ENCODE data around the gene DOCK10. TPM values are rescaled to one million over a fixed set of nuclear protein-coding genes. Genes with fewer than 3 reads are reported as not detected.

The DOCK10 gene
- total RNA-seq, 6 experiments from 2014 or later = 61.1 to 78.8 (median 75.8) TPM

DNA sequence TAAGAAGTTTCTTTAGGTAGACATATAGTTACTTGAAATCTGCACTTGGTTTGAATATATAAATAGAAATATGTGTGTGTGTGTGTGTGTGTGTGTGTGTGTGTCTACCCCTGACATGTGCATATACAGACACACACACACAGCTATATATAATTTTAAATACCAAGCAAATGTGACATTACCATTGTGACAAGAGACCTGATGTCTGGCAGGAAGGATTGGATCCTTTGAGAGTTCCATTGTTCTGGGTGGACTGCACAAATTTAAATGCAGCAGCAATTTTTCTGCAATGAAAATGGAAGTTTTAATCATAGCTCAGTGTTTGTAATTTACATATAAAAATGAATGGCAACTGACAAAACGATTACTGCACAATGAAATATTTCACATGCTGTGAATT is 238.3 kb downstream of the DOCK10 start:
- H3K4me1 Mint-ChIP-seq (ENCODE audit: low read depth) = peaks cover 32% of the 10 kb centered on the region
- peaks cover 70% of the 10 kb centered on the region for H3K36me3 Mint-ChIP-seq (ENCODE audit: low read depth)
- H3K9me3 Mint-ChIP-seq = no peaks in the 10 kb centered on the region
- no peaks in the 10 kb centered on the region for H3K27me3 Mint-ChIP-seq (ENCODE audit: insufficient read depth)
- TF ChIP-seq, protein P1, sequence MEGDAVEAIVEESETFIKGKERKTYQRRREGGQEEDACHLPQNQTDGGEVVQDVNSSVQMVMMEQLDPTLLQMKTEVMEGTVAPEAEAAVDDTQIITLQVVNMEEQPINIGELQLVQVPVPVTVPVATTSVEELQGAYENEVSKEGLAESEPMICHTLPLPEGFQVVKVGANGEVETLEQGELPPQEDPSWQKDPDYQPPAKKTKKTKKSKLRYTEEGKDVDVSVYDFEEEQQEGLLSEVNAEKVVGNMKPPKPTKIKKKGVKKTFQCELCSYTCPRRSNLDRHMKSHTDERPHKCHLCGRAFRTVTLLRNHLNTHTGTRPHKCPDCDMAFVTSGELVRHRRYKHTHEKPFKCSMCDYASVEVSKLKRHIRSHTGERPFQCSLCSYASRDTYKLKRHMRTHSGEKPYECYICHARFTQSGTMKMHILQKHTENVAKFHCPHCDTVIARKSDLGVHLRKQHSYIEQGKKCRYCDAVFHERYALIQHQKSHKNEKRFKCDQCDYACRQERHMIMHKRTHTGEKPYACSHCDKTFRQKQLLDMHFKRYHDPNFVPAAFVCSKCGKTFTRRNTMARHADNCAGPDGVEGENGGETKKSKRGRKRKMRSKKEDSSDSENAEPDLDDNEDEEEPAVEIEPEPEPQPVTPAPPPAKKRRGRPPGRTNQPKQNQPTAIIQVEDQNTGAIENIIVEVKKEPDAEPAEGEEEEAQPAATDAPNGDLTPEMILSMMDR (IDR thresholded peaks at IDR 0.05) = no peak
- no peak for DNase-seq
- H3K4me3 Mint-ChIP-seq = no peak overlapping the region
- H3K27ac Mint-ChIP-seq = no peak overlapping the region

DNA sequence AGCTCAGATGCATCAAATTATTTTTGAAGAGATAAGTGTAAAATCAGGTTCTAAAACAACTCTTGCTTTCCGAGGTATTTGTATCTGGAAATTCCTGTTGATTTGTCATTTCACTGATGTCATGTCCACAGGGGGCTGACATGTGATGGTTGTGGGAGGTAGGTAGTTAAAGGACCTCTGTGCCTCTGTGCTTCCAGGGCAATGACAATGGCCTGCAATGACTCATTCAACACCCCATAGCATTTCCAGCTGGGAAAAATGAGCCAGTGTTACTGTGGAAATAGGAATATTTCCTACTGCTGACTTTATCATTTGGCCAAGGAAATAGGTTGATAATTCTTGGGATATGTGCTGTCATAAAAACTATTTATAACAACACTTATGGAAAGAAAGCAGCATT is 239.9 kb downstream of the DOCK10 start:
- TF ChIP-seq, protein P1 (IDR thresholded peaks at IDR 0.05) = no peak
- Mint-ChIP-seq H3K4me3 (no peak overlapping the region), H3K27me3 (ENCODE audit: insufficient read depth) (no peaks in the 10 kb centered on the region), H3K27ac (peak overlapping the region; percentile 56), H3K36me3 (ENCODE audit: low read depth) (peaks cover 67% of the 10 kb centered on the region), H3K4me1 (ENCODE audit: low read depth) (peaks cover 23% of the 10 kb centered on the region), H3K9me3 (no peaks in the 10 kb centered on the region)
- peak; percentile 39 for DNase-seq

DNA sequence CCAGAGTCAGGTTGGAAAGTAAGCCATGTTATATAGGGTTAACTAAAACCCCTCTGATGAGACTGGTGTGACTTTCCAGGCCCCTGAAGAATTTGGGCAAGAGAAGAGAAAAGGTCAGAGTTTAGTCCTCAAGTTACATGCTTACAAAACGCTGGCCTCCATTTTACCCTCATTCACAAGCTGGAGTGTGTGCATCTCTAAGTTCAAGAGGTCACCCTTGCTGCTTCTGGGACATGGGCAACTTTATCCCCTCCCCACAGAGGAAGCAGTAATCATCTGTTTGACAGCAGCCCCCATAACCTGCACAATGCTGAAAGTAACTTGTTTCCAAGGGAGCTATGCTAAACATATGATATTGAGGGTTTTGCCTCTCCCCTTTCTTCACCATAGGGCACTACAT is 240.9 kb downstream of the DOCK10 start:
- Mint-ChIP-seq H3K4me3 (no peak overlapping the region), H3K27me3 (ENCODE audit: insufficient read depth) (no peaks in the 10 kb centered on the region), H3K9me3 (no peaks in the 10 kb centered on the region), H3K4me1 (ENCODE audit: low read depth) (peaks cover 23% of the 10 kb centered on the region), H3K27ac (peak overlapping the region; percentile 36; the same call in 1 of the 2 replicates), H3K36me3 (ENCODE audit: low read depth) (peaks cover 62% of the 10 kb centered on the region)
- TF ChIP-seq, protein P1 (IDR thresholded peaks at IDR 0.05) = no peak
- DNase-seq = no peak

DNA sequence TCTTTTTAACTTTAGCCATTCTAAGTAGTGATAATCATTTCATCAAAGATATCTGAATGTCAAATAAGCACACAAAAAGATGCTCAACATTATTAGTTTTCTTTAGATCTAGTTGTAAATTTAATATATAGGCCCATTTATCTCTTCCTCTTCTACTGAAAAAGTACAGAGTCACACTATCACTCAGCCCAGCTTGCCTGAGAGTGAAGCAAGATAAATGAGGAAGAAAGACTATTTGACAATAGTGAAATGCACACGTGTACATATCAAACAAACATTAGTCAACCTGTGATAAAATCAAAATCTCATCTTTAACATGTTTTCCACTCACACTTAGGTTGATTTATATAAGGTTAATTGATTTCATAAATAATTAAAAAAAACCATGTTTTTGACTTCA is 242.6 kb downstream of the DOCK10 start:
- Mint-ChIP-seq H3K4me3 (no peak overlapping the region), H3K27me3 (ENCODE audit: insufficient read depth) (no peaks in the 10 kb centered on the region), H3K27ac (no peak overlapping the region), H3K4me1 (ENCODE audit: low read depth) (peaks cover 23% of the 10 kb centered on the region), H3K9me3 (no peaks in the 10 kb centered on the region), H3K36me3 (ENCODE audit: low read depth) (peaks cover 61% of the 10 kb centered on the region)
- no peak for DNase-seq
- TF ChIP-seq, protein P1 (IDR thresholded peaks at IDR 0.05) = no peak

DNA sequence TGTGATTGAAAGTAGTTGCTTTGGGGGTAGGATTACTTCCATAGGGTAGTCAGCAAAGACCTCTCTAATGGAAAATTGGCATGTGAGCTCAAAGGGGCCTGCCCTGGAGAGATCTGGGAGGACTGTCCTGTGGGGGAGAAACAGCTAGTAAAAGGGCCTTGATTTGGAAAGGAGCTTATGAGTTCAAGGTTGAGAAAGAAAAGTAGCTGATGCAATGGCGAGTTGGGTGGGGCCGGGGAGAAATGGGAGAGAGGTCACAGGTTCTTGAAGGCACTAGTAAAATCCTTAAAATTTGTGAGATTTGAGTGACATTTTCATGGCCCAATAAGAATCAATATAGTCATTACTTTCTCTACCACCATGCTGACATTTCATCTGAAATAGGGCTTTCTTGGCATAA is 244.1 kb downstream of the DOCK10 start:
- no peak overlapping the region for H3K27ac Mint-ChIP-seq
- TF ChIP-seq, protein P1 (IDR thresholded peaks at IDR 0.05) = no peak
- H3K4me3 Mint-ChIP-seq = no peak overlapping the region
- DNase-seq = no peak
- no peaks in the 10 kb centered on the region; the same call in none of the 2 replicates for H3K27me3 Mint-ChIP-seq (ENCODE audit: insufficient read depth)
- peaks cover 60% of the 10 kb centered on the region for H3K36me3 Mint-ChIP-seq (ENCODE audit: low read depth)
- H3K4me1 Mint-ChIP-seq (ENCODE audit: low read depth) = peaks cover 25% of the 10 kb centered on the region
- H3K9me3 Mint-ChIP-seq = no peaks in the 10 kb centered on the region
